CD4-positive, alpha-beta T cell treated with Interleukin-2 at 100 ng/mL for 4 hours (primary cell): ENCODE data around the gene NEB.
"Not testable (repeated sequence)": the region's sequence is repeated elsewhere in the genome, so short reads cannot be mapped to it uniquely, and the experiment has no call there.

Experiments used
- DNase-seq: peaks from one replicate; pipeline ENCODE4 v3.0.0-alpha.2; 2020; ENCODE audit warnings: low spot score

Gene NEB

DNA sequence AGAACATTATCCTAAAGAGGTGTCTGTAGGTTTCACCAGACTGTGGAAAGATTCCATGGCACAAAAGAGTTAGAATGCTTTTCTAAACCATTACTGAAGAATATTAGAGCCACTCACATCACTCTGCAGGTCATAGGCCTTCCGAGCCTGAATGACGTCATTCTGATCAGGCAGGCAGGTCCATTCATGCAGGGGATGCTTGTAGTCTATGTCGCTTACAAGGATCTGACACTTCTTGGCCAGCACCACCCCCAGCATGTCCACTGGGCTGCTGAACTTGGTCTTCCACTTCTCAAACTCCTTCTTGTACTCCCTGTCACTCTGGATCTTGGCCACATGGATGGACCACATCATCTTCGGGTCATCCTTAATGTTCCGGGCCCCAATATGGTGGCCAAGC, 120.1 kb downstream of the NEB start:
- DNase-seq: no peak

DNA sequence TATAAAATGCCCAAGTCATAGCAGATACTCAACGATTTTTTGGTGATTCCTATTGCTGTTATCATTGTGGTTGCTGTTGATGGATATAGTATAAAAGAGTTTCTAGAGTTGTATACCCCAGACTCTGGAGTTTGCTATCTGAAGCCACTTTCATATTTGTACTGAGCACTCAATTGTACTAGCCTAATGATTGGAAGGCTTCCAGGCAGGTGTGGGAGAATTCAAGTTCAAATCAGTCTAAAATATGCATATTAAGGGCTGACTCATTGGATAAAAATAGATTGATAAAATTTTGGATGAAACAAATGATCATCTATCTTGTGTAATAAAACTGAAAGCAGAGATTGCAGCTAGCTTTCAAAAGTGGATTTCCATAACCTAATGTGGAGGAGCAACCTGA, 122.9 kb downstream of the NEB start:
- no peak for DNase-seq

DNA sequence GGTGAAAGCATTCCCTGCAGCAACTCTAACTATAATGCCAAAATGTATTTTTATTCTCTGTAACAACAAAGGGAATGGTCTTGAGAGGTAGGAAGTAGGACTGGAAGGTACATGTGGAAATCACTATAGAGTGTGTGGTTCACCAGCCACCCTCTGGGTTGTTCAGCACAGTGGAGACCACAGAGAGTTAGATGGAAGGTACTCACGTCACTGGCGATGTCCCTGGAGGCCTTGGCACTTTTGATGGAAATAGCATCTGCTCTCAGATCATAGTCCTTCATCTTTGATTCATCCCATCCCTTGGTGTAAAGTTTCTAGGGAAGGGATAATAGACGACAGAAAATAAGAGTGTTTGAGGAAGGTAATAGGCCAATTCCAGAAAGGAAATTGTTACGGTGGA, 124.0 kb downstream of the NEB start:
- no peak for DNase-seq

DNA sequence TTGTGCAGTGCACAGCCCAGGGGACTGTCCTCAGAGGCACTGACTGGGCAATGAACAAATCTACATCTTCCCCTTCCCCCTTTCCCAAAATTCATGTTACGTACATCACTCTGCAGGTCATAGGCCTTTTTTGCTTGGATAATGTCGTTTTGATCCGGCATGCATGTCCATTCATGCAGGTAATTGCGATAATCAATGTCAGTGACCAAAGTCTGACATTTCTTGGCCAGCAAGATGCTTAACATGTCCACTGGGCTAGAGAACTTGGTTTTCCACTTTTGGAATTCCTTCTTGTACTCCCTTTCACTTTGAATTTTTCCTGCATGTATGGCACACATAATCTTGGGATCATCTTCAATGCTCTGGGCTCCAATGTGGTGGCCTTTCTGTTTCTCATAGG, 124.6 kb downstream of the NEB start:
- no peak for DNase-seq

DNA sequence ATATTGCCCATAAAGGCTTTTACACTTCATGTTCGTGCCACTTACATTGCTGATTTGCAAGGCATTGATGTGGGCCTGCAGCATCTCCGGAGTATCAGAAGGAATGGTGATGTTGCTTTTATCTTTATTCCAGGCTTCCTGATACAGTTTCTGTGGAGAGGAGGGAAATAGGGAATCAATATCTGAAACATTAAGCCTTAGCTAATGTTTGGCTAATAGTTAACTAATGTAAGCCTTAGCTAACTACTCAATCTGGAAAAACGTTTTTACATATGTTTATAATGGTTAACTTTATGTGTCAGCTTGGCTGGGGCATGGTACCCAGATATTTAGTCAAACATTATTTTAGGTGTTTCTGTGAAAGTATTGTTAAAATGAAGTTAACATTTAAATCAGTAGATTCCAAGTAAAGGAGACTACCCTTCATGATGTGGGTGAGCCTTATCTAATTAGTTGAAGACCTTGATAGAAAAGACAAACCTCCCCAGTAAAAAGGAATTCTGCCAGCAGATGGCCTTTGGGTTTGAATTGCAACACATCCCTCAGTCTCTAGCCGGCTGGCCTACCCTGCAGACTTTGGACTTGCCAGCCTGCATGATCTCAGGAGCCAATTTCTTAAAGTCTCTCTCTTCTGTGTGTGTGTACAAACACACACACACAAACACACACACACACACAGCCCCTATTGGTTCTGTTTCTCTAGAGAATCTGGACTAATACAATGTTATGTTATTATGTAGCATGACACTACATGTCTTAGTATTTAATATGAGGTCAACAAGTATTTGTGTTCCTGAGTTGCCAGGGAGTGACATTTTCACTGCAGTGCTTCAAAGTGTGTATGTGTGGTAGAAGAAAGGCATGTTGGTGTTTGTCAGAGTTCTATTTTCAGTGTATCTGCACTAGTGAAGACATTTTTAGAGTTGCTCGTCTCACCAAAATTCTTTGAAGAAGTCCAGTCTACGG, 126.5 kb downstream of the NEB start:
- not testable (repeated sequence) for DNase-seq

DNA sequence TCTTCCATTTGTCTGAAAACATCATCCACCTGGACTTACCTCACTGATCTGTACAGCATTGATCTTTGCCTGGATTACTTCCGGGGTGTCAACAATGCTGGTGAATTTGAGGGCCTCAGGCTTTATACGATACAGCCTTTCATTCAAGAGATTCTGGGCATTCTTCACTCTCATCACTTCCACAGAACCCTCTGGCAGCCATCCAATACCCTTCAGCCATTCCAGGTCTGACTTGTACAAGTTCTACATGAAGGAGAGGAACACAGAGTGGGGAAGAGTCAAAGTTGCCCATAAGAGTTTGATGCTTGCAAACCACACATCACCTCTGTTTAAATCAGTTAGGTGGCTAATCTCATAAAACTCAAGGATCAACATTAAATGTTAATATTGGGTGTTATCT, 130.7 kb downstream of the NEB start:
- DNase-seq: not testable (repeated sequence)

DNA sequence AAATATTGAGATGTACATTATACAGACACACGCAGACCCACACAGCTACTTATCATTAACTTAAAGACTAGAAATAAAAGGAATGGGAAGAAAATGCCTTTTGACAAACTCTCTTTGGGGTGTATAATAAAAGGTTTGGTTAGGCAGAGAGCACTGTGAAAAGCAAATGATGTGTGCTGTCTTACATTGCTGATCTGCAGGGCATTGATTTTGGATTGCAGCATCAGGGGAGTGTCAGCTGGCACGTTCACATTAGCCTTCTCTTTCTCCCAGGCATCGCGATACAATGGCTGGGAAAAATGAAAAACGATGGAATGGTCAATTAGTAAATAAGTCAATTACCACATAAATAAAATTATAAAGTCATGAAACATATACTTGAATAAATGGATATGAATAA, 131.9 kb downstream of the NEB start:
- DNase-seq: not testable (repeated sequence)

DNA sequence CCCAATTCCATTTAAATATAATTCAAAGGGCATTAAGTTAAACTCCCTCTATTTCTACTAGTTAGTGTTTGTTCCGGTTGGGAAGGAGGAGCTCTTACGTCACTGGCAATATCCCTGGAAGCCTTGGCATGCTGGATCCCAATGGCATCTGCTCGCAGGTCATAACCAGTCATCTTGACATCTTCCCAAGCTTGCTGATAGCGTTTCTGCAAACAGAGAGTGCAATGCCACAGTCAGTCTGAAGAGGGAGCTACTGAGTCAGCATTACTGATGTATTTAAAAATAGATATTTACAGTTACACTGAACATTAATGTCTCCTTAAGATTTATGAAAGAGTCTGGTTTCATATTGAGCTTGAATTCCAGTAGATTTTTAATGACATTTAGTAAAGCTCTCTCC, 132.5 kb downstream of the NEB start:
- DNase-seq: not testable (repeated sequence)

DNA sequence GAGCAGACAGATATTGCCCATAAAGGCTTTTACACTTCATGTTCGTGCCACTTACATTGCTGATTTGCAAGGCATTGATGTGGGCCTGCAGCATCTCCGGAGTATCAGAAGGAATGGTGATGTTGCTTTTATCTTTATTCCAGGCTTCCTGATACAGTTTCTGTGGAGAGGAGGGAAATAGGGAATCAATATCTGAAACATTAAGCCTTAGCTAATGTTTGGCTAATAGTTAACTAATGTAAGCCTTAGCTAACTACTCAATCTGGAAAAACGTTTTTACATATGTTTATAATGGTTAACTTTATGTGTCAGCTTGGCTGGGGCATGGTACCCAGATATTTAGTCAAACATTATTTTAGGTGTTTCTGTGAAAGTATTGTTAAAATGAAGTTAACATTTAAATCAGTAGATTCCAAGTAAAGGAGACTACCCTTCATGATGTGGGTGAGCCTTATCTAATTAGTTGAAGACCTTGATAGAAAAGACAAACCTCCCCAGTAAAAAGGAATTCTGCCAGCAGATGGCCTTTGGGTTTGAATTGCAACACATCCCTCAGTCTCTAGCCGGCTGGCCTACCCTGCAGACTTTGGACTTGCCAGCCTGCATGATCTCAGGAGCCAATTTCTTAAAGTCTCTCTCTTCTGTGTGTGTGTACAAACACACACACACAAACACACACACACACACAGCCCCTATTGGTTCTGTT, 137.2 kb downstream of the NEB start:
- DNase-seq: not testable (repeated sequence)

DNA sequence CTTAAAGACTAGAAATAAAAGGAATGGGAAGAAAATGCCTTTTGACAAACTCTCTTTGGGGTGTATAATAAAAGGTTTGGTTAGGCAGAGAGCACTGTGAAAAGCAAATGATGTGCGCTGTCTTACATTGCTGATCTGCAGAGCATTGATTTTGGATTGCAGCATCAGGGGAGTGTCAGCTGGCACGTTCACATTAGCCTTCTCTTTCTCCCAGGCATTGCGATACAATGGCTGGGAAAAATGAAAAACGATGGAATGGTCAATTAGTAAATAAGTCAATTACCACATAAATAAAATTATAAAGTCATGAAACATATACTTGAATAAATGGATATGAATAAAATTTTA, 142.4 kb downstream of the NEB start:
- not testable (repeated sequence) for DNase-seq

DNA sequence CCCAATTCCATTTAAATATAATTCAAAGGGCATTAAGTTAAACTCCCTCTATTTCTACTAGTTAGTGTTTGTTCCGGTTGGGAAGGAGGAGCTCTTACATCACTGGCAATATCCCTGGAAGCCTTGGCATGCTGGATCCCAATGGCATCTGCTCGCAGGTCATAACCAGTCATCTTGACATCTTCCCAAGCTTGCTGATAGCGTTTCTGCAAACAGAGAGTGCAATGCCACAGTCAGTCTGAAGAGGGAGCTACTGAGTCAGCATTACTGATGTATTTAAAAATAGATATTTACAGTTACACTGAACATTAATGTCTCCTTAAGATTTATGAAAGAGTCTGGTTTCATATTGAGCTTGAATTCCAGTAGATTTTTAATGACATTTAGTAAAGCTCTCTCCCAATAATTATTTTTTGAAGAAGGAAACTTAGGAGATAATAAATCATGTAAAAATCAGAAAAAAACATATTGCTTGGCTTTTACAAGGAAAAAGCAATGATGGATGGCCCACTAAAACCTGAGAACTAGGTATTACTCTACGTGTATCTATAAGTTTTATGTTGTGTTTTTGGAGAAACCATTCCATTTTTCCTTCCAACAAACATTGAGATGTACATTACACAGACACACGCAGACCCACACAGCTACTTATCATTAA, 142.9 kb downstream of the NEB start:
- DNase-seq: not testable (repeated sequence)

DNA sequence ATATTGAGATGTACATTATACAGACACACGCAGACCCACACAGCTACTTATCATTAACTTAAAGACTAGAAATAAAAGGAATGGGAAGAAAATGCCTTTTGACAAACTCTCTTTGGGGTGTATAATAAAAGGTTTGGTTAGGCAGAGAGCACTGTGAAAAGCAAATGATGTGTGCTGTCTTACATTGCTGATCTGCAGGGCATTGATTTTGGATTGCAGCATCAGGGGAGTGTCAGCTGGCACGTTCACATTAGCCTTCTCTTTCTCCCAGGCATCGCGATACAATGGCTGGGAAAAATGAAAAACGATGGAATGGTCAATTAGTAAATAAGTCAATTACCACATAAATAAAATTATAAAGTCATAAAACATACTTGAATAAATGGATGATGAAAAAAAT, 153.0 kb downstream of the NEB start:
- not testable (repeated sequence) for DNase-seq

DNA sequence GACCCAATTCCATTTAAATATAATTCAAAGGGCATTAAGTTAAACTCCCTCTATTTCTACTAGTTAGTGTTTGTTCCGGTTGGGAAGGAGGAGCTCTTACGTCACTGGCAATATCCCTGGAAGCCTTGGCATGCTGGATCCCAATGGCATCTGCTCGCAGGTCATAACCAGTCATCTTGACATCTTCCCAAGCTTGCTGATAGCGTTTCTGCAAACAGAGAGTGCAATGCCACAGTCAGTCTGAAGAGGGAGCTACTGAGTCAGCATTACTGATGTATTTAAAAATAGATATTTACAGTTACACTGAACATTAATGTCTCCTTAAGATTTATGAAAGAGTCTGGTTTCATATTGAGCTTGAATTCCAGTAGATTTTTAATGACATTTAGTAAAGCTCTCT, 153.6 kb downstream of the NEB start:
- DNase-seq: not testable (repeated sequence)

DNA sequence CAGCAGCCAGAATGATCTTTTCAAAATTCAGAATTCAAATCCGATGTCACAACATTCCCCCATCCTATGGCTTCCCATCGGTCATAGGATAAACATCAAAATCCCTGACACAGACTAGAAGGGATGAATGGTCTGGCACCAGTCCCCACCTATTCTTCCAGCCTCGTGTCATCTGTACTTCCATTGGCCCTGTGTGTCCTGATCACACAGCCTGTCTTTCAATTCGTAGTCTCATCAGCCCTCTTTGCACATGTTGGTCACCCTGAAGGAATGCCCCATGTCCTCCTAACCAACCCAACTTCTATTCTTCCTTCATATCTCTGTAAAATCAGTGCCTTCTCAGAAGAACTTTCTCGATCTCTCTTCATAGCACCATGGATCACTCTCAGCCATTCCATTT, 157.2 kb downstream of the NEB start:
- DNase-seq: no peak

DNA sequence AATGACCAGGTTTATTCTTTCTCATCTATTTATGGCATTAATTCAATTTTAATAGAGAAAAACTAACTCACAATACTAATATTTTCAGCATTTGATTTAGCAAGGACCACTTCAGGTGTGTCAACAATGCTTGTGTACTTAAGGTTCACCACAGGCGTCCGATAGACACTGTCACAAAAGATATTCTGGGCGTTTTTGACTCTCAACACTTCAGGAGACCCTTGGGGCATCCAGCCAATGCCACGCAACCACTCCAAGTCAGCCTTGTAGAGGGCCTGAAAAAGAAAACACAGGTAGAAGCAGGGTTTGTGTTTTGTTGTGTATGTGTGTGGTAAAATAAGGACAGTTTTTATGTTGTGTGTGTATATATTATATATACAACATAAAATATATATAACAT, 158.2 kb downstream of the NEB start:
- DNase-seq: no peak

DNA sequence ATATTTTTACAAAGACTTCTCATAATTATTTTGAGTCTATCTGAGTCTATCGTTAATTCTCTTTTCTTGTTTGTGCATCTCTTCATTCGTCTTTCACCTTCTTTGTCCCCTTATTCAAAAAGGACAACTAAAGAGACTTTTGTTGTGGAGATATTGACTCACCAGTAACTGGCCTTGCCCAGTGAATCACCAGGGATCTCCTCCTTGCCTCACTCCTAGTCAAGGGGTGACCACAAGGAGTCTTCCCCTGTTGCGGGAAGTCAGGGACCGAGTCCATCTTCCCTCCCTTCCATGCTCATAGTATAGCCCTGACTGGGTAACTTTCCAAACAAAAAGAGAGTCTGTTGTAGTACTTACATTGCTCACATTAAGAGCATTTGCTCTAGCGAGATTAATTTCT, 158.9 kb downstream of the NEB start:
- DNase-seq: no peak

DNA sequence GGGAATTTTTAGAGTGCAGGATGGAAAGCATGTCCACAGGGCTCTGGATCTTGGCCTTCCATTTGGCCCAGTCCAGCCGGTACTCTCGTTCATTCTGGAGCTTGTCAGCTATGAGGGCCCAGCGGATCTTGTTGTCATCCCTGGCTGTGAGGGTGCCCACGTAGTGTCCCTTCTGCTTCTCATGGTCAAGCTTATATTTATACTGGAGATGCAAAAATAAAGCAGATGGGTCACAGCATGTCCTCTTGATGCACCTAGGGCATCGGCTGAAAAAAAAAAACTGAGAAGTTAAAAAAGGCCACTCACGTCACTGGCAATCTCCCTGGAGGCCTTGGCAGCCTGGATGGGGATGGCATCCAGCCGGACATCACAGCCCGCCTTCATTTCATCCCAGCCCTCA, 164.1 kb downstream of the NEB start:
- no peak for DNase-seq

DNA sequence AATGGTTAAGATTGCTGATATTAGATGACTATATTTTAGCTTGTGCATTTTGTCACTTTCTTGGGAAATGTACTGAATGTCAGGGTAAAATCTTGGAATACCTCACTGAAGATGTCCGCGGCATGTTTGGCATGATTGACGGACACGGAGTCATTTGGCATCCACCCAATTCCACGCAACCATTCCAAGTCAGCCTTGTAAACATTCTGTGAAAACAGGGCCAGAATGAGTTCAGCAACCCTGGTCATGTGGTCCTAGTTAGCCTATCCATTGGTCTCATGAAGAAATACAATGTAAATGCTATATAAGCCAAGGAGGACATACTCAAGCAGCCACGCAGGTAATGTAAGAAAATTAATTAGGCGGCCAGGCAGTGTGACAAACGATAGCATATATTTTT, 165.1 kb downstream of the NEB start:
- no peak for DNase-seq

DNA sequence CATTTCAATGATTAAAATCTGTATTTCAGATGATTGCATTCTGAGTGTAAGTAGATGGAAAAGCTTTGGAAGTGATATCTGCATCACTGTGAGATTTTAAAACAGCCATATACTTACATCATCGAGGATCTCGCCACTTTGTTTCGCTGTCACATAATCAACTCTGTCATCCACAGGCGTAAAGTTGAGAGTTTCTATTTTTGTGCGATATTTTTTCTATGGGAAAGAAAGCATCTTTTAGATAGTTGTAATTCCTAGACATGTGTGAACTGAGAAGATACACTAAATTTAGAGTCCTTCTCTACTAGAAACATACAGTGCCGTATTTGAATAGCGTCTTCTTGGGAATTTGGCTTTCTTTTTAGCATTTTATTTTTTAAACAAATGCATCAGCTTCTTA, 165.8 kb downstream of the NEB start:
- DNase-seq: no peak

DNA sequence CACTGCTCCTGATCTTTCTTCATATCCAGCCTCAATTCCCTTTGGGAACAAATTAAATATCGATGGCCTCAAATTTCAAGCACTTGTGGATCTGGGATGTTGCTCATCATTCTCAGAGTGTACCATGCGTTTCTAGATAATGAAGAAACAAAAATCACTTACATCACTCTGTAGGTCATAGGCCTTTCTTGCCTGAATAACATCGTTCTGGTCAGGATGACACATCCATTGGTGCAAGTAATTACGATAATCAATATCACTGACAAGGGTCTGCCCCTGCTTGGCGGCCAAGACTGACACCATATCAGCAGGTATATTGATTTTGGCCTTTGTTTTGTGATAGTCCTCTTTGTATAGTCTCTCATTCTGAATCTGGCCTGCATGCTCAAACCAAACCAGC, 167.3 kb downstream of the NEB start:
- no peak for DNase-seq

DNA sequence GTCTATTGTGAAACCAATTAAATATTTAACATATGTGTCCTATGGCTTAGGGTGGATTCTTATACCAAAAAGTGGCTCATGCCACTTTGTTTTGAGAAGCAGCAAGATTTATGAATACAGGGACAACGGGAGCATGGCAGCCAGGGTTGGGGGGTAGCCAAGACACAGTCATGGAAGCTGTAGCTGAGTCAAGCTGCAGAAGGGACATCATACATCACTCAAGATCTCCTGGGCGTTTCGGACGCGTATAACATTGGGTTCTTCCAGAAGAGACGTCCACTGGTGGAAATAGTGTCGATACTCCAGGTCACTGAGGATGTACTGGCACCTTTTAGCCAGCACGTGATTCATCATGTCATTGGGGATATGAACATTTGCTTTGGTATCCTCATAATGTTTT, 171.9 kb downstream of the NEB start:
- no peak for DNase-seq

DNA sequence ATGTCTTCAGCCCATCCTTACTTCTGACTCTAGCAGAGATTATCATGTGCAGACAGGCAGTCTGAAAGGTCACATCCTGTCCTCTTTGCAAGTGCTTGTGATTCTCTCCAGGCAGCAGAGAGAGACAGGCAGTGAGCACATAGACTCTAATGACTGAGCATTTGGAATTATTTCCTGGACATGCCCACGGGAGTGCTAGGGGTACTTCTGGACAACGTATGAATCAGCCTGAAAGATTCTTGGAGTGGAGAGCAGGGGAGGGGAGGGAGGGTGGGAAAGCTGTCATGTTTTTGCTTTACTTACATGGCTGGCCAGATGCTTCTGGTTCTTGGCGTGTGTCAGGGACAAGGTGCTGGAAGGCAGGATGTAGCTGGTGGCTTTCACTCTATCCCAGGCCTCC, 174.0 kb downstream of the NEB start:
- no peak for DNase-seq

DNA sequence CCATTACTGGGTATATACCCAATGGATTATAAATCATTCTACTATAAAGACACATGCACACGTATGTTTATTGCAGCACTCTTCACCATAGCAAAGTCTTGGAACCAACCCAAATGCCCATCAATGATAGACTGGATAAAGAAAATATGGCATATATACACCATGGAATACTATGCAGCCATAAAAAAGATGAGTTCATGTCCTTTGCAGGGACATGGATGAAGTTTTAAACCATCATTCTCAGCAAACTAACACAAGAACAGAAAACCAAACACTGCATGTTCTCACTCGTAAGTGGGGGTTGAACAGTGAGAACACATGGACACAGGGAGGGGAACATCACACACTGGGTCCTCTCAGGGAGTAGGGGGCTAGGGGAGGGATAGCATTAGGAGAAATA, 174.8 kb downstream of the NEB start:
- DNase-seq: not testable (repeated sequence)
